GM19438 (cell line): ENCODE measurements around the gene SORCS2.
"Not testable (repeated sequence)": the region's sequence is repeated elsewhere in the genome, so short reads cannot be mapped to it uniquely, and the experiment has no call there.

ENCODE experiments used
- ATAC-seq: cut with Tn5 transposase; IDR thresholded peaks from one replicate; pipeline ENCODE4 v1.9.1; 2021; ENCODE audit warnings: low read depth; ENCODE audit not compliant: unreplicated experiment

SORCS2 gene

DNA sequence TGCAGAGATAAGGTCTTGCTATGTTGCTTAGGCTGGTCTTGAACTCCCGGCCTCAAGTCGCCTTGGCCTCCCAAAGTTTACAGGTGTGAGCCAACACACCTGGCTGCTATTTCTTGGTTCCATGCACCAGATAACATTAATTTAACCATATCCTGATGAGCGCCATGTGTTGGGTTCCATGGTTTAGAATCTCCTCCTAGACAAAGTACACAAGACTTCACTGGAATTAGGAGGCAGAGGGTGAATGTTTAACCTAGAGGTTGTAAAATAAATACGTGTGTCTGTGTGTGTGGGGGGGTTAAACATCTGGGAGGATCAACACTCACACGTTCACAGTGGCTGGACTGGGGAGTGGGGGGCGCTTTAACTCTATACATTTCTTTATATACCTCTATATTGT lies 32.4 kb upstream of the SORCS2 start:
- no peak for ATAC-seq

DNA sequence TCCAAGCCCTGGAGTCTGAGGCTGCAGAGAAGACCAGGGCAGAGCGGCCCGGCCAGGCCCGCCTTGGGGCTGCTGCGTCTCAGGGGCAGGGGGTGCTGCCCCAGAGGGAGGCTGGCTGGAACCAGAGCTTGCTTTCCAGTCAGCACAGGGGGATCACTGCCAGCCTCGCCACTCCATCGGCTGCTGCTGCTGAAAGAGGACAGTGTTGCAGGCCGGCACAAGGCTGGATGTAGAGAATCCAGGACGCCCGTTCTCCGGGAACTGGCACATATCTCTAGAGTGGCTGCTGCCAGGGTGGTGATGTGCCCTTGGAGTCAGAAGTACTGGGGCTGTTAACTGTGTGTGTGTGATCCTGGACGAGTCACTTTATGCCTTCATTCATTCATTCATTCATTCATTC lies 31.9 kb upstream of the SORCS2 start:
- ATAC-seq: no peak

DNA sequence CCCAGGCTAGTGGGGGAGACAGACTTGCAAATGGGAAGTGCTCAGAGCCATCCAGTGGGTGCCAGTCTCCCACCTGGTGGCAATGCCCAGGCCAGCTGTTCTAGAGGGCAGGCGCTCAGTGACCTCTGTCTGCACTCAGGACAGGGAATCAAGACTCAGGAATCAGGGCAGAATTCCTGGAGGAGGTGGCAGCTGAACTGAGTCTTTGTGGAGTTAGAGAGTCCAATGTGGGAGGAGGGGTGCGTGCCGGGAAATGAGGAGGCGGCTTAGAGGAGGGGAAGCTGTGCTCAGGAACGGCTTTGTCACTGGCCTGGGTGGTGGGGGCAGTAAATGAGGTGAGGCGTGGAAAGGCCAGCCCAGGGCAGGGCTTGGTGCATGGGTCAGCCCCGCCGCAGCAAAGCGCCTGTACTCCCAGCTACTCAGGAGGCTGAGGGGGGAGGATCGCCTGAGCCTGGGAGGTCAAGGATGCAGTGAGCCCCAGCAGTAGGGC lies 31.3 kb upstream of the SORCS2 start:
- ATAC-seq: no peak

DNA sequence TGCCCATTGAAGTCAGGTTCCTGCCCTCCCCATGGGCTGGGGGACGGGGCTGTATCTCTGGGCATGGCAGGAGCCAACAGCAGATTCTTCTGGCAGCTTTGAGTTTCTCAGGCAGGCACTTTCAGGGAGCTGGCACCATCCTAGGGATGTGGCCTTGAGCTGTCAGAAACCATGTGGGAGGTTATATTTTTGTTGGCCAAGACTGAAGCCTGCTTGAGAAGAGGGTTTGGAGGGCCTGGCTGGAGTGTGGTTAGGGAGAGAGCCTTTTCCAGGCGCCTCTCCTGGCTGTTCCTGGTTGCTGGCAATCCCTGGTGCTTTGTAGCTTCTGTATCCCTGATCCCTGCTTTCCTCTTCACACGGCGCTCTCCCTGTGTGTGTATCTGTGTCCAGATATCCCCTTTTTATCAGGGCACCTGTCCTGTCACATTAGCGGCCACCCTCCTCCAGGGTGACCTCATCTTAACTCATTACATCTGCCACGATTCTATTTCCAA lies 30.6 kb upstream of the SORCS2 start:
- no peak for ATAC-seq

DNA sequence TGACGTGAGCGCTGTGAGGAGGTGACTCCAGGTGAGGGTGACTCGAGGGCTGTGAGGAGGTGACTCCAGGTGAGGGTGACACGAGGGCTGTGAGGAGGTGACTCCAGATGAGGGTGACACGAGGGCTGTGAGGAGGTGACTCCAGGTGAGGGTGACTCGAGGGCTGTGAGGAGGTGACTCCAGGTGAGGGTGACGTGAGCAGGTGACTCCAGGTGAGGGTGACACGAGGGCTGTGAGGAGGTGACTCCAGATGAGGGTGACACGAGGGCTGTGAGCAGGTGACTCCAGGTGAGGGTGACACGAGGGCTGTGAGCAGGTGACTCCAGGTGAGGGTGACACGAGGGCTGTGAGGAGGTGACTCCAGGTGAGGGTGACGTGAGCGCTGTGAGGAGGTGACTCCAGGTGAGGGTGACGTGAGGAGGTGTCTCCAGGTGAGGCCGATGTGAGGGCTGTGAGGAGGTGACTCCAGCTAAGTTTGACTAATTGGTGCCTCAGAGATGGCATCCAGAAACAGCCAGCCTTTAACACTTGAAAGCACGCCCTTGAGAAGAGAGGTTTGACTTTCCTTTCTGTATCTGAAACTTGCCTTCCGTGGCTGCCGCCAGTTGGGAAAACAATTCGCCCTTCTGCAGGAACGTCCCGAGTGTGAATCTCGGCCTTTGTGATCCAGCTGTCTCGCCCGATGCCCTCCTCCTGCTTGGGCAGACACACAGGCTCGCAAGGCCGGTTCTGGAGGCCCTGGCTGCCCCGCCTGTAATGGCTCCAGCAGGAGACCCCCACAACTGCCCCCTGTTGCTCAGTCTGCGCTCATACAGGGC lies 27.1 kb upstream of the SORCS2 start:
- not testable (repeated sequence) for ATAC-seq

DNA sequence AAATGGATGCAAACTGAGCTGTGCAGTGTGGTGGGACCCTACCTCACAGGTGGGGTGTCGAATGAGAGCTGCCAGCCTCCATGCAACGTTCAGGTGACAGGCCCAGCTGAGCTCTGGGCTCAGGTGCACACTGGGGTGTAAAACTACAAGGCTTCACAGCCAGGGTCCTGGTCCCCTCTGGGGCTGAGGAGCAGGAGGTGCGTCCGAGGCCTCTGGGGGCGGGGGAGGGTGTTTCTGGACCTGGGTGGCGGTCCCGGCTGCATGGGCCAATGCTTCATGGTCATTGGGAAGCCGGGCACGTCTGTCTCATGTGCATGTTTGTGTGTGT lies 26.5 kb upstream of the SORCS2 start:
- no peak for ATAC-seq

DNA sequence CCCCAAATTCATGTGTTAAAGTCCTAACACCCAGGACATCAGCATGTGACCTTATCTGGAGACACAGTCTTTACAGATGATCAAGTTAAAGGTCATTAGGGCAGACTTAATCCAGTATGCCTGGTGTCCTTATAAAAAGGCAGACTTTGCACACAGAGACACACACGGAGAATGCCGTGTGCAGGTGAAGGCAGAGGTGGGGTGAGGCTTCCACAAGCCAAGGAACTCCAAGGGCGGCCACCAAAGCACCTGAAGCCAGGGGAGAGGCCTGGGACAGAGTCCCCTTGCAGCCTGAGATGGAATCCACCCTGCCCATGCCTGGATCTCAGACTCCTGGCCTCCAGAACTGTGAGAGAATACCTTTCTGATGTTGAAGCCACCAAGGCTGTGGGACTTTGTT lies 26.1 kb upstream of the SORCS2 start:
- ATAC-seq: no peak

DNA sequence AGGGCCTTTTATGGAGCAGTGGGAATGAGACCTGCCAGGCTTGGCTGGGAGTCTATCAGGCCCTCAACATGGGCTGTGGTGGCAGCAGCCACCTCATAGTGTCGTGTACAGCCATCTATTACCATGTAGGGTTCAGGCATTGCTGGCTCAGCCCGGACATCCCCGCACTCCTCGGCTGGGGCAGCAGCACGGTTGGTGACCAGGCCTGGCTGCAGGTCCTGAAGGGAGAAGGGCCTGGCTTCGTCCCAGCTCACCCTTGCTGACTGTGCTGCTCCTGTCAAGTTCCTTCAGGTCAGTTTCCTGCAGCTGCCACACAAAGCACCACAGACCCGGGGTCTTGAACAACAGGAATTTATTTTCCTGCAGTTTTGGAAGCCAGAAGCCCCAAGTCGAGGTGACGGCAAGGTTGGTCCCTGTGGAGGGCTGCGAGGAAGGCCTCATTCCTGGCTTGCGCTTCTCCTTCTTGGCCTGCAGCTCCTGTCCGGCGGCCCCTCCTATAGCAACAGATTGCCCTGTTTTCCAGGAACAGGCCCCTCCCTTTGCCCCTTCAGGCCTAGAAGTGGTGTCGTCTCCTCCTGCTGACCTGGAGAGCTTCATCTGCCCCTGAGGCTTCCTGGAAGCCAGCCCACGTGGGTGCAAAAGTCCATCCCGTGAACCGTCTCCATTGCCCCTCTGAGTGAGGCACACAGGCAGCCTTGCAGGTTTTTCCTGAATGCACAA lies 25.2 kb upstream of the SORCS2 start:
- no peak for ATAC-seq

DNA sequence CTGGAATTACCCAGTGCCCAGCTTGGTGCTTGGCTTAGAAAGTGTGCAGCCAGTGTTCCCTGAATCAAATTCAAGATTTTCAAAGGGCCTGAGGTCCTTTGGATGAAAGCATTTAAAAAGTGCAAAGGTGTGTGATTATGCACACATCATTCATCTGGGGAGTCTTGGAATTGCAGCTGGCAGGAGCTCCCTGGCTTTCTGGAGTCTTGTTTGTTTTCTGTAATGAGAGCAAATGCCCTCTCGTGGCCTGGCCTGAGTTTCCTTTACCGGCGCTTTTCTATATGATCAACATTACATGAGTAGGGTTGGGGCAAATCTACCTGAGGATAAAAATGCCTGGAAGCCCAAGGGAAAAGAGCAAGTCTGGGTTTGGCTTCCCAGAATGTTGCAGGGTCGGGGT lies 24.6 kb upstream of the SORCS2 start:
- ATAC-seq: no peak

DNA sequence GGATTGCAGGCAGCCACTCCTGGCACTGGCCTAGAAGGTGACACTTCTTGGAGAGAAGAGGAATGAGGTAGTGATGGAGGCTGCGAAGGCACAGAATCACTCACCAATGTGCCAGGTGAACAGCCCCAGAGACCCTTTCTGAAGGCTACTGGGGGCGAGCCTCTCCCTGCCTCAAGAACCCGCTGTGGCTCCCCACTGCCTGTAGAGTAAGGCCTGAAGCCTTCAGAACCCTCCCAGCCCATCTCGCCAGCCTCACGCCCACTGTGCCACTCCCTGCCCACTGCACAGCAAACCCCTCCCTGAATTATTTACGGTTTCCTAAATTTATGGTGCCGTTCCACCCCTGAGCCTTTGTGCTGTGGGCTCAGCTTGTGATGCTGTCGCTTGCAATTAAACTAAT lies 24.2 kb upstream of the SORCS2 start:
- no peak for ATAC-seq

DNA sequence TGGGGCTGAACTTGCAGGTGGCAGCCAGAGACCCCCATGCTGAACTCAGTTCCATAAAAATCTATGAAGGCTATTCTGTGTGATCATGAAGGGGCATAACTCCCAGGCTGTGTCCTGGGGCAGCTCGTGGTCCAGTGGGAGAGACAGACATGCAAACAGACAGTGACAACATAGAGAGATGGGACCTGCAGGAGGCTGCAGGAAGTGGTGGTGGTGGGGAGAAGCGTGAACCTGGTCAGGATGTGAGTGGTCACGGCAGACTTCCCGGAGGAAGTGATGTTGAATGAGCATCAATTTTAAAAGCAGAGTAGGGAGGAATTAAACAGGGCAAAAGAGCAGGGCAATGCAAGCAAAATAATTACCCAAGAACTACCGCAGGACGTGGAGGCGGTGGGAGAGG lies 23.2 kb upstream of the SORCS2 start:
- ATAC-seq: no peak

DNA sequence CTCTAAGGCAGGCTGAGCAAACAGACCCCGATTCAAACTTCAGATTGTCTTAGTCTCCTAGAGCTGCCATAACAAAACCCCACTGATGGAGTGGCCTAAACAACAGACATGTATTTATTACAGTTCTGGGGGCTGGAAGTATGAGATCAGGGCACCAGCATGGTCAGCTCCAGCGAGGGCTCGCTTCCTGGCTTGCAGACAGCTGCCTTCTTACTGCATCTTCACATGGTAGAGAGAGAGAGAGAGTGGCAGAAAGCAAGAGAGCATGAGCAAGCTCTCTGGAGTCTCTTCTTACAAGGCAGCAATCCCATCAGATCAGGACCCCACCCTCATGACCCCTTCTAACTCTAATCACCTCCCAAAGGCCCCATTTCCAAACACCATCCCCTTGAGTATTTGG lies 22.3 kb upstream of the SORCS2 start:
- no peak for ATAC-seq

DNA sequence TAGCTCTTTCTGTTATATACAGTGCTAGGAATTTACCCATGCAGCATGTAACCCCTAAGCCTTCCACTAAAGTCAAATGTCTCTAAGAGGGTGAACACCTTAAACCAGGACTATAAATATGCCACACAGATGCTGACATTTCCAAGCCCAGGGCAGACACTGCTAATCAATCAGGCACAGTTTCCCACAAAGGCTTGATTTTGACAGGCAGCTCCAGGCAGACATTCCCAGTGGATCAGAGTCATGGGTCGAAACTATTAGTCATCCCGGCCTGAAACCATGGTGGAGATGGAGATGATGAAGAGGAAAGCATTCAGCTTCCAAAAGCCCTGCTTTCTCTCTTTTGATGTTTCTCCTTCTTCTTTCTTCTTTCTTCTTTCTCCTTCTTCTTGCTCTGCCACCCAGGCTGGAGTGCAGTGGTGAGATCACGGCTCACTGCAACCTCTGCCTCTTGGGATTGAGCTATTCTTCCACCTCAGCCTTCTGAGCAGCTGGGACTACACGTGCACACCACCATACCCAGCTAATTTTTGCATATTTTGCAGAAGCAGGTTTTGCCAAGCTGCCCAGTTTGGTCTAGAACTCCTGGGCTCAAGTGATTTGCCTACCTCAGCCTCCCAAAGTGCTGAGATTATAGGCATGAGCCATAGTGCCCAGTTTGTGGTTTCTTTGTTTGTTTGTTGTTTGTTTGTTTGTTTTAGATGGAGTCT lies 21.0 kb upstream of the SORCS2 start:
- no peak for ATAC-seq

DNA sequence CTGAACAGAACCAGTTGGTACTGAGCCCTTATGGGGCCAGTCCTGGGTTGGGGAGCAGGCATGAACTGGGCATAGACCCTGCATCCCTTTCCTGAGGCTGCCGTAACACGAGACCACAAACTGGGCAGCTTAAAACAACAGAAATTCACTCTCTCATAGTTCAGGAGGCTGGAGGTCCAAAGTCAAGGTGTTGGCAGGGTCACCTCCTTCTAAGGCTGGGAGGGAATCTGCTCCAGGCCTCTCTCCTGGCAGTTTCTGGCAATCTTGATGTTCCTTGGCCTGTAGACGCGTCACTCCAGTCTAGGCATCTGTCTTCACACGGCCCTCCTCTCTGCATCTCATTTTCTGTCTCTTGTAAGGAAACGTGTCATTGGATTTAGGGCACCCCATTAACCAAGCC lies 19.8 kb upstream of the SORCS2 start:
- no peak for ATAC-seq

DNA sequence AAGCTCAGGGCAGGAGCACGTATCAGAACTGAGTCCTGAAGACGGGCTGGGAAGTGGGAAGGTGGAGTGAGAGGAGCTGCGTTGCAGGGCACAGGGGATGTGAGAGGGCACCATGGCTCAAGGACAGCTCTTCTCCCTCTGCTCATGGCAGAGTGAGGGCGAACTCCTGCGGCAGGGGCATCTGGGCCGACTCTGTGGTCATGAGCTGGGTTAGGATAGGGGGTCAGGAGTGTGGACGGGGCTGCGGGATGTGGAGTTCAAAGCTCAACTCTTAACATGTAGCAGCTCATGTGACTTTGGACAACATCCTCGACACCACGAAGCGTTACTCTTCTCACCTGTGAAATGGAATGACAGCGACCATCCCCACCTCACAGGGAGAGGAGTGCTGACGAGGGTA lies 19.4 kb upstream of the SORCS2 start:
- ATAC-seq: no peak

DNA sequence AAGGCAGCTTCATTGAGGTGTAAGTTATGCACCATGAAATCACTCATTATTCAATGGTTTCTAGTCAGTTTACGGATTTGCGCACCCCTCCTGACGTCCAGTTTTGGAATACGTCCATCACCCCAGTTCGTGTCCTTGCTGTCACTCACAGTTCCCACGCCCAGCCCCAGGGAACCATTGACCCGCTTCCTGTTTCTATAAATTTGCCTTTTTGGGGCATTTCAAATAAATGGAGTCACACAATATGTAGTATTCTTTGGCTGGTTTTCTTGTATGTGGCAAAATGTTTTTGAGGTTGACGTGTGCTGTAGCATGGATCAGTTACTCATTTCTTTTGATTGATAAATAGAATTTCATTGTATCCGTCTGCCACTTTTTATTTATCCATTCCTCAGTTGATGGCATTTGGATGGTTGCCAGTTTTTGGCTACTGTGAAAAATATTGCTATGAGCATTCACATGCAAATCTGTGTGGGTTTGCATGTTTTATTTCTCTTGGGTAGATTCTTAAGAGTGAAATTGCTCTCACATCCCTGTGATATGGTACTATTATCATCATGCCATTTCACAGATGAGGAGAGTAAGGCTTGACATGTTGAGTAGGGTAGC lies 18.4 kb upstream of the SORCS2 start:
- no peak for ATAC-seq

DNA sequence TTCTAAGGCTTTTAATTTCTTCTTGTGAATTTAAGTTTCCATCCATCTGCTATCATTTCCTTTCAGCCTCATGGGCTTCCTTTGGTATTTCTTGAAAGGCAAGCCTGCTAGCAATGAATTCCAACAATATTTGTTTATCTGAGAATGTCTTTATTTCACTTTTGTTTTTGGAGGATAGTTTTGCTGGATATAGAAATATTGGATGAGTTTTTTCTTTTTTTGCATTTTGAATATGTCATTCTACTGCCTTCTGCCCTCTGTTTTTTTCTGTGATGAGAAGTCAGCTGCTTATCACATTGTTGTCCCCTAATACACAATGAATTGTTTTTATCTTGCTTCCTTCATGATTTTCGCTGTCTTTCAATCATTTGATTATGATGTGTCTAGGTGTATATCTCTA lies 13.2 kb upstream of the SORCS2 start:
- ATAC-seq: no peak

DNA sequence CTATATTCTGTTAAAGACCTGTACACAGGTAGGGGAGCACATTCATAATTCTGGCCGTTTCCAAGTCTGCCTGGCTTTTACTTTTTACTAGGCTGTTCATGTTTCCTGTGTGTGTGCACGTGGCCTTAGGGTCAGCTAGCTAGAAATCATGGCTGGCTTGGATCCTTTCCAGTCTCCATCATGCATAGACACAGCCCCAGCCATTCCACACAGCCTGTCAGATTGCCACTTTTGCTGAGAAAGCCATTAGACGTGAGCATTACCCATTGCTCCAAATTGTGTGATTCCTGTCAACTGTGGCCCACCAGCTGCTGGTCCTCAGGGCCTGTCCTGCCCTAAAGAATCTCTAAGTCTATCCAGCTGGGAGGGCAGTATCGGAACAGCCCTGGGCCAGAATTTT lies 11.4 kb upstream of the SORCS2 start:
- ATAC-seq: no peak

DNA sequence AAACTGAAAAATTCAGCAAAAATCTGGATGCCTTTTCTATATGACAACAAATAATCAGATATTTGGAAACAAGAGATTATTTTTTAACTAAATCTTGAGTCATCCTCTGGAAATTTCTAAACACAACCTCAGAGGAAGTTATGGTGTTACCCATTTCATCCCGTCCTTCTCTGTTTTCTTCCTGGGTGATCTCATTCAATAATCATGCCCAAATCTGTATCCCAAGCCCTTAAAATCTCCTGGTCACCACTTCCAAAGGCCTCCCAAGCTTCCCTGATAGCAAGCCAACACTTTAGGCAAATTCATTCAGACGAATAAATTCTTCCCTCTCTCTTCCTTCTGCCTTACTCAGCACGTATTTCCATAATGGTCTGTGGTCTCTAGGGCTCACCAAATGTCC lies 9.7 kb upstream of the SORCS2 start:
- no peak for ATAC-seq

DNA sequence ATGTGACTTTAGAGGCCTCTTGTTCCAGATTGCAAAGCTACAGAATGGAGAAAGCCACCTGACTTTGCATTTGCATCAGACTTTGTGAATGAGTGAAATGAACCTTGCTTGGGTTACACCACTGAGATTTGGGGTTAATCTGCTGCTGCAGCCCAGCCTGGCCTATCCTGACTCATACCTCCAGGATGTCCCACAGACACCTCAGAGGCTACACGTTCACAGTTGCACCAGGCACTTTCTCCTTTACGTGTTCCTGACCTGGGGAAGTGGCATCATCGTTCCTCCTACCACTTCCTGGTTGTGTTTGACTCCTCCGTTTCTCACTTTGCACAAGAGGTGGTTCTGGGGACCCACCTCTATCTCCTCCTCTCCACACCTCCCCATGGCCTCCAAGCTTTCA lies 9.2 kb upstream of the SORCS2 start:
- no peak for ATAC-seq
